ENCODE measurements around the gene ADCY5. TPM values are rescaled to one million over a fixed set of nuclear protein-coding genes. Genes with fewer than 3 reads are reported as not detected.

Gene ADCY5
- polyA plus RNA-seq, 1 experiment: 0.21 TPM

DNA sequence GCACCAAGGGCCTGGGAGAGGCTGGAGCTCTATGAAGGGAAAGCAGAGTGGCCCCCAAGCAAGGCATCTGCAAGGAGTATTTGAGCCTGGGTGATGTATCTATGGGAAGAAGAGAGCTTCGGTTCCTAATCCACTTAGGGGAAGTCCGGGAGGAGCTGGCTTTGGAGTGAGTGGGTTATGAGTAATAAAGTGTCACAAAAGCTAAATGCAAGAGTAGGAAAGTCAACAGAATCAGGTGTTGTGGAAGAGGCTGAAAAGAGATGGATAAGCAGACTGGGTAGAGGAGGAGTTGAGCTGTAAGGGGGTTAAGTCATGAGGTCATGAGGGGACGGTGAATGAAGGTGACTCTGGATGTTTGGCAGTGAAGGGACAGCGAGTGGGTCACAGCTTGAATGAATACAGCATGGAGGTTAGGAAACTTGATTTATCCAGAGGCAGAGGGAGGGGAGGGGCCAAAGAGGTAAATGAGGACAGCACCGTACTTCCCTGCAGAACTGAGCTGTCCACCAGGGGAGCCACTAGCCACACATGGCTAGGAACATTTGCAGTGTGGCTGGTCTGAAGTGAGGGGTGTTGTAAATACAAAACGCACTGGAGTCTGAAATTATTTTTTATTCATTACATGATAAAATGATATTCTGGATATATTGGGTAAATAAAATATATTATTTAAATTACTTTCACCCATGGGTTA lies 83.3 kb downstream of the ADCY5 start:
- POLR2A ChIA-PET: no interaction called here
- H3K36me3 ChIP-seq (ENCODE audit: control insufficient read depth, insufficient read depth, low read length): no peaks in the 10 kb centered on the region
- peaks cover 3% of the 10 kb centered on the region for H3K27me3 ChIP-seq (ENCODE audit: control insufficient read depth, insufficient read depth, low read length)
- TF ChIP-seq, protein P1, sequence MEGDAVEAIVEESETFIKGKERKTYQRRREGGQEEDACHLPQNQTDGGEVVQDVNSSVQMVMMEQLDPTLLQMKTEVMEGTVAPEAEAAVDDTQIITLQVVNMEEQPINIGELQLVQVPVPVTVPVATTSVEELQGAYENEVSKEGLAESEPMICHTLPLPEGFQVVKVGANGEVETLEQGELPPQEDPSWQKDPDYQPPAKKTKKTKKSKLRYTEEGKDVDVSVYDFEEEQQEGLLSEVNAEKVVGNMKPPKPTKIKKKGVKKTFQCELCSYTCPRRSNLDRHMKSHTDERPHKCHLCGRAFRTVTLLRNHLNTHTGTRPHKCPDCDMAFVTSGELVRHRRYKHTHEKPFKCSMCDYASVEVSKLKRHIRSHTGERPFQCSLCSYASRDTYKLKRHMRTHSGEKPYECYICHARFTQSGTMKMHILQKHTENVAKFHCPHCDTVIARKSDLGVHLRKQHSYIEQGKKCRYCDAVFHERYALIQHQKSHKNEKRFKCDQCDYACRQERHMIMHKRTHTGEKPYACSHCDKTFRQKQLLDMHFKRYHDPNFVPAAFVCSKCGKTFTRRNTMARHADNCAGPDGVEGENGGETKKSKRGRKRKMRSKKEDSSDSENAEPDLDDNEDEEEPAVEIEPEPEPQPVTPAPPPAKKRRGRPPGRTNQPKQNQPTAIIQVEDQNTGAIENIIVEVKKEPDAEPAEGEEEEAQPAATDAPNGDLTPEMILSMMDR (IDR thresholded peaks at IDR 0.05; ENCODE audit: insufficient read depth, low read depth, low read length): peak; percentile 52
- DNase-seq (ENCODE audit: low read depth): no peak
- CTCF ChIA-PET: interaction anchor here (0.7 to 1.5 kb wide), 5 partner anchors 9 to 47 kb away, joined by 3 to 4 read pairs (median 3); no protein-coding TSS in a partner anchor
- H3K4me3 ChIP-seq (ENCODE audit: low read depth, low read length): no peak overlapping the region

DNA sequence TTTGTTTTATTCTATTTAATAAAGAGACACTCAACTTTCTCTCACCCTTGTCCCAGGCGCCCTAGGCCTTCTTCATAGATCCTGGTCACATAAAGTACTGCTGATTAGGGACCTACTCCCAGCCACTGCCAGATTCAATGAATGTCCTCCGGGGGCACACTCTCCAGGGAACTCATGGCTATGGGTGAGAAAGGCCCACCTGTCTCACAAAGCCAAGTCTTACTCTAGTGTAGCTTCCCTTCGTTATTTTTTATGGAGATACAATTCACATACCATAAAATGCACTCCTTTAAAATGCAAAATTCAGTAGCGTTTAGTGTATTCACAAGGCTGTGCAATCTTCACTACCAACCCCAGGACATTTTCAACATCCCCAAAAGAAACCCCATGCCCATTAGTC lies 87.8 kb downstream of the ADCY5 start:
- CTCF ChIA-PET: interaction anchor here (0.8 to 1.7 kb wide), 4 partner anchors 11 to 51 kb away, joined by 3 to 6 read pairs (median 3); no protein-coding TSS in a partner anchor
- peaks cover 12% of the 10 kb centered on the region for H3K27me3 ChIP-seq (ENCODE audit: control insufficient read depth, insufficient read depth, low read length)
- DNase-seq (ENCODE audit: low read depth): no peak
- TF ChIP-seq, protein P1 (IDR thresholded peaks at IDR 0.05; ENCODE audit: insufficient read depth, low read depth, low read length): no peak
- no peaks in the 10 kb centered on the region for H3K36me3 ChIP-seq (ENCODE audit: control insufficient read depth, insufficient read depth, low read length)
- POLR2A ChIA-PET: no interaction called here
- no peak overlapping the region for H3K4me3 ChIP-seq (ENCODE audit: low read depth, low read length)

- DNase-seq (ENCODE audit: low read depth): no peak
- POLR2A ChIA-PET: no interaction called here
- TF ChIP-seq, protein P1 (IDR thresholded peaks at IDR 0.05; ENCODE audit: insufficient read depth, low read depth, low read length): no peak
- H3K4me3 ChIP-seq (ENCODE audit: low read depth, low read length): no peak overlapping the region
- H3K36me3 ChIP-seq (ENCODE audit: control insufficient read depth, insufficient read depth, low read length): no peaks in the 10 kb centered on the region
- CTCF ChIA-PET: no interaction called here
- H3K27me3 ChIP-seq (ENCODE audit: control insufficient read depth, insufficient read depth, low read length): peaks cover 18% of the 10 kb centered on the region
These were observed 91.6 kb downstream of the ADCY5 start for GRCh38 chr3:123357275-123357674.

- ChIA-PET POLR2A (no interaction called here), CTCF (interaction anchor here (1.1 kb wide), 1 partner anchor 11 kb away, joined by 3 read pairs; no protein-coding TSS in a partner anchor)
- TF ChIP-seq, protein P1 (IDR thresholded peaks at IDR 0.05; ENCODE audit: insufficient read depth, low read depth, low read length): no peak
- H3K27me3 ChIP-seq (ENCODE audit: control insufficient read depth, insufficient read depth, low read length): peaks cover 23% of the 10 kb centered on the region
- DNase-seq (ENCODE audit: low read depth): no peak
- no peak overlapping the region for H3K4me3 ChIP-seq (ENCODE audit: low read depth, low read length)
- H3K36me3 ChIP-seq (ENCODE audit: control insufficient read depth, insufficient read depth, low read length): no peaks in the 10 kb centered on the region
These were observed 95.0 kb downstream of the ADCY5 start for GRCh38 chr3:123353850-123354233.

- Histone ChIP-seq H3K36me3 (ENCODE audit: control insufficient read depth, insufficient read depth, low read length) (no peaks in the 10 kb centered on the region), H3K4me3 (ENCODE audit: low read depth, low read length) (no peak overlapping the region), H3K27me3 (ENCODE audit: control insufficient read depth, insufficient read depth, low read length) (peaks cover 22% of the 10 kb centered on the region)
- DNase-seq (ENCODE audit: low read depth): no peak
- TF ChIP-seq, protein P1 (IDR thresholded peaks at IDR 0.05; ENCODE audit: insufficient read depth, low read depth, low read length): no peak
- POLR2A ChIA-PET: no interaction called here
- CTCF ChIA-PET: interaction anchor here (1.1 kb wide), 1 partner anchor 10 kb away, joined by 3 read pairs; no protein-coding TSS in a partner anchor
These were observed 95.6 kb downstream of the ADCY5 start for GRCh38 chr3:123353227-123353849.
